A549 (cell line): ENCODE results near the gene PNRC2. TPM values are rescaled to one million over a fixed set of nuclear protein-coding genes. Genes with fewer than 3 reads are reported as not detected.

Experiments
- ATAC-seq, 2 experiments: fragments of 200-7000 bp in 1 of 2; fragments of >200 bp in 1 of 2; cut with Nextera tagmentation in 1 of 2; cut with Tn5 transposase in 1 of 2; 3 replicates each; pipeline versions ENCODE4 v1.8.0 to v1.9.1; 2018 to 2020; ENCODE audit warnings: mild to moderate bottlenecking in 1 of 2, moderate library complexity in 1 of 2
- CTCF ChIA-PET: fragments of 300-600 bp; sonication (Branson Sonifier 250); formaldehyde crosslinking; extraction: SDS; loops from one replicate; lab custom pipeline; 2021; ENCODE audit warnings: antibody characterized with exemption, inconsistent platforms; lab: Yijun Ruan, JAX
- POLR2A ChIA-PET: fragments of 350-600 bp; formaldehyde crosslinking; extraction: SDS; loops from one replicate; lab custom pipeline; 2021; ENCODE audit warnings: antibody characterized with exemption, inconsistent platforms; lab: Yijun Ruan, JAX
- DNase-seq, 2 experiments: peaks; one replicate each; pipeline versions ENCODE4 v3.0.0 to v3.0.0-alpha.2; 2011 to 2016; ENCODE audit warnings: low read depth in 1 of 2, low spot score in 1 of 2
- FAIRE-seq: peaks from 2 replicates; lab custom pipeline; 2011; peaks lifted over from hg19 to GRCh38; lab: Jason Lieb, UNC
- H3K27ac ChIP-seq, 2 experiments: fragments of >200 bp; sonication (Bioruptor Twin); formaldehyde crosslinking; 3 replicates each; pipeline ENCODE4 v1.5.1; 2016 to 2017
- H3K4me1 ChIP-seq: fragments of >200 bp; sonication (Bioruptor Twin); formaldehyde crosslinking; 3 replicates; pipeline ENCODE4 v1.6.1; 2016
- H3K4me2 ChIP-seq: fragments of >200 bp; sonication (Bioruptor Twin); formaldehyde crosslinking; 3 replicates; pipeline ENCODE4 v1.6.1; 2016
- H3K4me3 ChIP-seq: fragments of >200 bp; sonication (Bioruptor Twin); formaldehyde crosslinking; 3 replicates; pipeline ENCODE4 v1.5.1; 2016
- H3K9me3 ChIP-seq: fragments of >200 bp; sonication (Bioruptor Twin); formaldehyde crosslinking; 3 replicates; pipeline ENCODE4 v1.6.1; 2016
- BHLHE40 ChIP-seq: IDR thresholded peaks from 2 replicates; pipeline ENCODE4 v1.6.1; 2012; ENCODE audit warnings: low read depth, low read length, inconsistent platforms
- CEBPB ChIP-seq, 2 experiments: fragments of >200 bp in 1 of 2; sonication (Bioruptor Twin) in 1 of 2; formaldehyde crosslinking in 1 of 2; IDR thresholded peaks; 2 replicates each; pipeline ENCODE4 v1.6.1; 2012 to 2016
- CHD2 ChIP-seq: fragments of 150-350 bp; IDR thresholded peaks from 2 replicates; pipeline ENCODE4 v1.6.1; 2014; ENCODE audit warnings: low read length; ENCODE audit not compliant: partially characterized antibody
- CHD4 ChIP-seq: fragments of 200-600 bp; sonication (generic); IDR thresholded peaks from 2 replicates; pipeline ENCODE4 v1.6.1; 2016; ENCODE audit warnings: antibody characterized with exemption, mild to moderate bottlenecking, borderline replicate concordance
- EHMT2 ChIP-seq: fragments of 200-600 bp; sonication (generic); IDR thresholded peaks from 2 replicates; pipeline ENCODE4 v1.6.1; 2016; ENCODE audit warnings: antibody characterized with exemption, low read depth, mild to moderate bottlenecking, moderate library complexity
- ELK1 ChIP-seq: fragments of 150-350 bp; IDR thresholded peaks from 2 replicates; pipeline ENCODE4 v1.6.1; 2014; ENCODE audit warnings: low read depth, mild to moderate bottlenecking, low read length
- FOSB ChIP-seq: fragments of 250-450 bp; sonication (Bioruptor Pico); IDR thresholded peaks from 2 replicates; pipeline ENCODE4 v1.5.0; 2020; ENCODE audit warnings: mild to moderate bottlenecking, moderate library complexity
- GATA3 ChIP-seq: IDR thresholded peaks from 2 replicates; pipeline ENCODE4 v1.6.1; 2012; ENCODE audit warnings: borderline replicate concordance
- HDAC2 ChIP-seq: fragments of 200-600 bp; sonication (generic); IDR thresholded peaks from 2 replicates; pipeline ENCODE4 v1.6.1; 2016
- HES2 ChIP-seq: fragments of >200 bp; sonication (Bioruptor Twin); formaldehyde crosslinking; IDR thresholded peaks from 2 replicates; pipeline ENCODE4 v1.6.1; 2016
- HEYL ChIP-seq: fragments of 250-450 bp; sonication (Bioruptor Pico); IDR thresholded peaks from 2 replicates; pipeline ENCODE4 v1.8.0; 2021; ENCODE audit warnings: mild to moderate bottlenecking, moderate library complexity
- HOXB13 ChIP-seq: fragments of 250-450 bp; sonication (Bioruptor Pico); IDR thresholded peaks from 2 replicates; pipeline ENCODE4 v1.5.0; 2020; ENCODE audit warnings: low read depth, mild to moderate bottlenecking, moderate library complexity
- HOXB5 ChIP-seq: fragments of 250-450 bp; sonication (Bioruptor Pico); IDR thresholded peaks from 2 replicates; pipeline ENCODE4 v1.5.0; 2020; ENCODE audit warnings: mild to moderate bottlenecking, moderate library complexity
- JUNB ChIP-seq: fragments of >200 bp; sonication (Bioruptor Twin); formaldehyde crosslinking; IDR thresholded peaks from 2 replicates; pipeline ENCODE4 v1.6.1; 2016
- KDM5A ChIP-seq: fragments of 200-600 bp; sonication (generic); IDR thresholded peaks from 2 replicates; pipeline ENCODE4 v1.6.1; 2016; ENCODE audit warnings: antibody characterized with exemption, mild to moderate bottlenecking
- MAFK ChIP-seq: fragments of 450-650 bp; IDR thresholded peaks from 2 replicates; pipeline ENCODE4 v1.6.1; 2014; ENCODE audit not compliant: partially characterized antibody
- MAX ChIP-seq: IDR thresholded peaks from 2 replicates; pipeline ENCODE4 v1.6.1; 2012
- MYC ChIP-seq: IDR thresholded peaks from 2 replicates; pipeline ENCODE4 v1.6.1; 2012; ENCODE audit warnings: mild to moderate bottlenecking, inconsistent platforms, low read length, improper control_type of control experiment, borderline replicate concordance
- PHF8 ChIP-seq: fragments of 200-600 bp; sonication (generic); IDR thresholded peaks from 2 replicates; pipeline ENCODE4 v1.6.1; 2016; ENCODE audit warnings: low read depth, mild to moderate bottlenecking, antibody characterized with exemption, moderate library complexity, borderline replicate concordance
- POLR2A ChIP-seq: IDR thresholded peaks from 2 replicates; pipeline ENCODE4 v1.6.1; 2012; ENCODE audit warnings: mild to moderate bottlenecking, low read length
- POLR2AphosphoS2 ChIP-seq: conservative IDR thresholded peaks from 2 replicates; pipeline ENCODE4 v1.6.1; 2012; ENCODE audit warnings: low read length, improper control_type of control experiment, inconsistent platforms
- RCOR1 ChIP-seq: fragments of 150-350 bp; IDR thresholded peaks from 2 replicates; pipeline ENCODE4 v1.6.1; 2014; ENCODE audit warnings: antibody characterized with exemption, low read length, low read depth
- SMC3 ChIP-seq: fragments of >200 bp; sonication (Bioruptor Twin); formaldehyde crosslinking; IDR thresholded peaks from 3 replicates; pipeline ENCODE4 v1.6.1; 2018; ENCODE audit warnings: inconsistent platforms
- SREBF2 ChIP-seq: fragments of 450-650 bp; IDR thresholded peaks from 2 replicates; pipeline ENCODE4 v1.6.1; 2014; ENCODE audit warnings: mild to moderate bottlenecking, moderate library complexity
- USF2 ChIP-seq: fragments of 450-650 bp; IDR thresholded peaks from 2 replicates; pipeline ENCODE4 v1.6.1; 2014; ENCODE audit warnings: antibody characterized with exemption
- ZFP36 ChIP-seq: fragments of 450-650 bp; IDR thresholded peaks from 2 replicates; pipeline ENCODE4 v1.6.1; 2014; ENCODE audit warnings: borderline replicate concordance; ENCODE audit not compliant: partially characterized antibody
- ZSCAN20 ChIP-seq: fragments of 250-450 bp; sonication (Bioruptor Pico); IDR thresholded peaks from 2 replicates; pipeline ENCODE4 v1.8.0; 2022; ENCODE audit warnings: mild to moderate bottlenecking, moderate library complexity
- WGBS: methylation state at CpG from one replicate; pipeline ENCODE4 v1.1.6; 2017; ENCODE audit errors: missing lambda C conversion rate; 5-methylcytosine and 5-hydroxymethylcytosine counted together
- polyA plus RNA-seq, 4 experiments: library from polyadenylated mRNA; depleted of rRNA in 3 of 4; stranded (reverse); fragments of >200 nt; fragmentation: RNase III in 1 of 4; extraction: RNeasy Plus Mini Kit Qiagen cat#74134 plus additional on column Dnase treatment in 1 of 4; gene quantifications; 2 replicates in 3 of 4; 3 replicates in 1 of 4; pipeline ENCODE4 v1.2.3, GENCODE V29; 2011 to 2017

PNRC2 gene
- polyA plus RNA-seq, 2 of the 4 experiments (the other 2 are of a cell fraction): 36.1 to 106 TPM

GRCh38 chr1:23928789-23929188 is 30.8 kb upstream of the PNRC2 start:
- H3K27ac ChIP-seq: no peak overlapping the region
- WGBS: 81% methylated on average over 4 of the region's 4 CpGs
- ChIA-PET CTCF (interaction anchor here (3.5 kb wide), 1 partner anchor 12 kb away, joined by 12 read pairs; no protein-coding TSS in a partner anchor), POLR2A (no interaction called here)
- H3K9me3 ChIP-seq: no peaks in the 10 kb centered on the region
- H3K4me2 ChIP-seq: no peak overlapping the region
- DNase-seq: no peak
- FAIRE-seq: no peak
- no peak for TF ChIP-seq HOXB13
- TF ChIP-seq HEYL (CRISPR knock-in tag): no peak
- no peak for TF ChIP-seq MYC
- no peak for TF ChIP-seq SMC3
- no peak for TF ChIP-seq CHD4
- TF ChIP-seq MAFK: no peak
- TF ChIP-seq HOXB5 (CRISPR knock-in tag): no peak
- TF ChIP-seq HDAC2: no peak
- TF ChIP-seq SREBF2: no peak
- TF ChIP-seq KDM5A: no peak
- no peak for TF ChIP-seq GATA3
- no peak for TF ChIP-seq USF2
- TF ChIP-seq RCOR1: no peak
- TF ChIP-seq EHMT2: no peak
- TF ChIP-seq HES2: no peak
- TF ChIP-seq CEBPB (IDR thresholded peaks at IDR 0.05): no peak
- no peak for TF ChIP-seq CHD2
- ATAC-seq: no peak
- no peak overlapping the region for H3K4me3 ChIP-seq
- H3K4me1 ChIP-seq: 0 out of 3 replicates have a peak, but pooled peaks cover 3% of the 10 kb centered on the region

- H3K27ac ChIP-seq: no peak overlapping the region
- TF ChIP-seq POLR2AphosphoS2 (no peak), CHD4 (no peak), POLR2A (no peak), USF2 (no peak), MAX (no peak), CHD2 (no peak), FOSB (CRISPR knock-in tag) (no peak), ZSCAN20 (CRISPR knock-in tag) (no peak), BHLHE40 (no peak)
- TF ChIP-seq, all 56 proteins: peak for 0
- Histone ChIP-seq H3K4me1 (0 out of 3 replicates have a peak, but pooled peaks cover 3% of the 10 kb centered on the region), H3K9me3 (no peaks in the 10 kb centered on the region), H3K4me3 (no peak overlapping the region), H3K4me2 (no peak overlapping the region)
- no peak for DNase-seq
- CTCF ChIA-PET: no interaction called here
- ATAC-seq: no peak
- POLR2A ChIA-PET: no interaction called here
- no peak for FAIRE-seq
- WGBS: 75% methylated on average over 5 of the region's 5 CpGs
Observed at GRCh38 chr1:23930270-23930669, 29.4 kb upstream of the PNRC2 start.

- FAIRE-seq: no peak
- ChIA-PET CTCF (interaction anchor here (1.2 to 1.7 kb wide), 2 partner anchors 15 to 460 kb away, joined by 4 to 6 read pairs; no protein-coding TSS in a partner anchor), POLR2A (interaction anchor here (0.6 kb wide), 1 partner anchor 20 kb away, joined by 5 read pairs; no protein-coding TSS in a partner anchor)
- 0 out of 3 replicates have a peak, but pooled peaks cover 3% of the 10 kb centered on the region for H3K4me1 ChIP-seq
- WGBS: 68% methylated on average over 11 of the region's 11 CpGs
- H3K4me2 ChIP-seq: no peak overlapping the region
- H3K27ac ChIP-seq: 0 out of 6 replicates have a peak overlapping the region, but pooled peaks of 1 of the 2 experiments have one; percentile 21
- no peak overlapping the region for H3K4me3 ChIP-seq
- ATAC-seq: no peak
- DNase-seq: no peak
- no peaks in the 10 kb centered on the region for H3K9me3 ChIP-seq
- no peak for TF ChIP-seq HDAC2
- TF ChIP-seq EHMT2: no peak
- TF ChIP-seq MAFK: no peak
- TF ChIP-seq MYC: no peak
- no peak for TF ChIP-seq POLR2A
- no peak for TF ChIP-seq JUNB
- no peak for TF ChIP-seq ELK1
- TF ChIP-seq ZFP36: no peak
- TF ChIP-seq PHF8: no peak
- TF ChIP-seq MAX: no peak
- TF ChIP-seq GATA3: no peak
Observed at GRCh38 chr1:23930861-23931490, 28.7 kb upstream of the PNRC2 start.
